SH-SY5Y (cell line): Measurements from ENCODE around the gene PNMA8B.

Source experiments
- GATA2 ChIP-seq: IDR thresholded peaks from 2 replicates; pipeline ENCODE4 v1.6.1; 2011; ENCODE audit warnings: mild to moderate bottlenecking, low read depth, low read length
- GATA3 ChIP-seq: IDR thresholded peaks from 2 replicates; pipeline ENCODE4 v1.6.1; 2011; ENCODE audit warnings: low read depth, mild to moderate bottlenecking, low read length, moderate library complexity

The PNMA8B gene

GRCh38 chr19:46481223-46481848 lies 14.3 kb downstream of the PNMA8B start:
- TF ChIP-seq GATA2 (no peak), GATA3 (no peak)

GRCh38 chr19:46480415-46480814 lies 15.3 kb downstream of the PNMA8B start:
- TF ChIP-seq GATA3, result no peak
- TF ChIP-seq GATA2, result no peak

GRCh38 chr19:46478356-46478986 lies 17.2 kb downstream of the PNMA8B start:
- TF ChIP-seq GATA2, result no peak
- TF ChIP-seq GATA3, result no peak

- no peak for TF ChIP-seq GATA2
- no peak for TF ChIP-seq GATA3
Observed at GRCh38 chr19:46475986-46476385, 19.7 kb downstream of the PNMA8B start.

GRCh38 chr19:46474211-46474610 lies 21.5 kb downstream of the PNMA8B start:
- TF ChIP-seq GATA3, result no peak
- no peak for TF ChIP-seq GATA2

- TF ChIP-seq GATA3, result no peak
- no peak for TF ChIP-seq GATA2
Observed at GRCh38 chr19:46472592-46472991, 23.1 kb downstream of the PNMA8B start.

- TF ChIP-seq GATA3, result no peak
- TF ChIP-seq GATA2, result no peak
Observed at GRCh38 chr19:46471811-46472543, 23.7 kb downstream of the PNMA8B start.

GRCh38 chr19:46471116-46471733 lies 24.4 kb downstream of the PNMA8B start, which contains the start of gene PNMA8A:
TSS of gene PNMA8A (minus strand) at chr19:46471563. CDS start at chr19:46471035, 528 bp downstream.
- no peak for TF ChIP-seq GATA2
- TF ChIP-seq GATA3, result no peak

GRCh38 chr19:46470376-46470775 lies 25.3 kb downstream of the PNMA8B start:
- TF ChIP-seq GATA3 (no peak), GATA2 (no peak)

- TF ChIP-seq GATA2, result no peak
- TF ChIP-seq GATA3, result no peak
Observed at GRCh38 chr19:46469541-46470185, 26.0 kb downstream of the PNMA8B start.

GRCh38 chr19:46466536-46467196 lies 29.0 kb downstream of the PNMA8B start:
- TF ChIP-seq GATA2, result no peak
- no peak for TF ChIP-seq GATA3

- TF ChIP-seq GATA2 (no peak), GATA3 (no peak)
Observed at GRCh38 chr19:46463516-46463915, 32.2 kb downstream of the PNMA8B start.

- TF ChIP-seq GATA2, result no peak
- TF ChIP-seq GATA3, result no peak
Observed at GRCh38 chr19:46461537-46461936, 34.1 kb downstream of the PNMA8B start.

- no peak for TF ChIP-seq GATA3
- no peak for TF ChIP-seq GATA2
Observed at GRCh38 chr19:46460981-46461380, 34.7 kb downstream of the PNMA8B start.
